Measurements from ENCODE around the gene BEAN1.

DNA sequence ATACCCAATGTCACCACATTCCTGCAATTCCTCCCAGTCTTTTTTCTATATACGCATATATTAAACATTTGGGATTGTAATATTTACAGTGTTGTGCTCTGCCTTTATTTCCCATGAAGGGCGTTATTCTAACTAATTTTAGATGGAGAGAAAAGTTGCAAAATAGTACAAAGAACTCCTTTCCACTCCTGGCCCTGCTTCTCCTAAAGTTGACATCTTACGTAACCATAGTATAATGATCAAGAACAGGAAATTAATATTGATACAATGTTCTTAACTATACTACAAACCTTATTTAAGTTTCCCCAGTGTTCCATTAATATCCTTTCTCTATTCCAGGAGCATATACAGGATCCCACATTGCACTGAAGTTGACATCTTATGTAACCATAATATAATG lies 76.5 kb downstream of the BEAN1 start:
- TF ChIP-seq, protein P1, sequence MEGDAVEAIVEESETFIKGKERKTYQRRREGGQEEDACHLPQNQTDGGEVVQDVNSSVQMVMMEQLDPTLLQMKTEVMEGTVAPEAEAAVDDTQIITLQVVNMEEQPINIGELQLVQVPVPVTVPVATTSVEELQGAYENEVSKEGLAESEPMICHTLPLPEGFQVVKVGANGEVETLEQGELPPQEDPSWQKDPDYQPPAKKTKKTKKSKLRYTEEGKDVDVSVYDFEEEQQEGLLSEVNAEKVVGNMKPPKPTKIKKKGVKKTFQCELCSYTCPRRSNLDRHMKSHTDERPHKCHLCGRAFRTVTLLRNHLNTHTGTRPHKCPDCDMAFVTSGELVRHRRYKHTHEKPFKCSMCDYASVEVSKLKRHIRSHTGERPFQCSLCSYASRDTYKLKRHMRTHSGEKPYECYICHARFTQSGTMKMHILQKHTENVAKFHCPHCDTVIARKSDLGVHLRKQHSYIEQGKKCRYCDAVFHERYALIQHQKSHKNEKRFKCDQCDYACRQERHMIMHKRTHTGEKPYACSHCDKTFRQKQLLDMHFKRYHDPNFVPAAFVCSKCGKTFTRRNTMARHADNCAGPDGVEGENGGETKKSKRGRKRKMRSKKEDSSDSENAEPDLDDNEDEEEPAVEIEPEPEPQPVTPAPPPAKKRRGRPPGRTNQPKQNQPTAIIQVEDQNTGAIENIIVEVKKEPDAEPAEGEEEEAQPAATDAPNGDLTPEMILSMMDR (conservative IDR thresholded peaks at IDR 0.05 in 1 of 2, IDR thresholded peaks at IDR 0.05 in 1 of 2; ENCODE audit: extremely low read depth in 1 of 2, insufficient read depth in 1 of 2, low read depth in 1 of 2, low read length in 2 of 2) = no peak
- no peak for TF ChIP-seq EZH2 (IDR thresholded peaks at IDR 0.05; ENCODE audit: borderline replicate concordance, low read length)
